ENCODE data around the gene GPR27. TPM values are rescaled to one million over a fixed set of nuclear protein-coding genes. Genes with fewer than 3 reads are reported as not detected.

GPR27 gene
- total RNA-seq, 1 experiment from 2014 or later = 15.5 TPM

DNA sequence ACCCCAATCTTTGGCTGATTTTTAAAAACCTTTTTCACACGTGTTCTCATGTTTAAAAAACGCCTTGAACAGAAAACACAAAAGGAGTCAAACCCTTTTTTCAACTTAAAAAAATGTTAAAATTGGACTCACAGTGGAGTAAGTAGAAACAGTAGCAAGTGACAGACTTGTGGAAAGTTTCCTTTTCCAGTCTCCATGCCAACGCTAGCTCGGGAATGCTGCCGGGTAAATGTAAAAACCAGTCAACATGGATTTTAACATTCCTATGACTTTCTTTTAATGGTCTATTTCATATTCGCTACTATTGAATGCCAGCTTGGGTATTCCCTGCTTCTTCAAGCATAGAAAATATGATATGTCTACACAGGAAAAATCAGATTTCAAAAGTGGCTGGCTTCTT, 32.9 kb downstream of the GPR27 start:
- Histone ChIP-seq H2BK15ac (ENCODE audit: low read depth, low read length) (no peak overlapping the region), H4K91ac (ENCODE audit: insufficient read length, low read depth, low read length) (no peak overlapping the region), H3T11ph (ENCODE audit: low read length) (no peak overlapping the region), H3K79me2 (ENCODE audit: insufficient read depth, low read length) (no peaks in the 10 kb centered on the region), H3K27me3 (ENCODE audit: insufficient read depth, low read length) (peaks cover 23% of the 10 kb centered on the region), H3K56ac (ENCODE audit: insufficient read length, low read depth, low read length) (no peak overlapping the region), H4K8ac (replicated peaks; ENCODE audit: insufficient read length, low read depth, low read length) (no peak overlapping the region), H3K4me1 (ENCODE audit: insufficient read depth, low read length) (no peaks in the 10 kb centered on the region; the same call in 1 of the 2 replicates), H2BK5ac (ENCODE audit: insufficient read length, low read length) (no peak overlapping the region), H3K18ac (ENCODE audit: insufficient read length, low read depth, low read length) (no peak overlapping the region), H3K4ac (ENCODE audit: low read depth, low read length) (no peak overlapping the region), H2BK120ac (ENCODE audit: low read depth, low read length, poor library complexity, severe bottlenecking) (no peak overlapping the region), H3K79me1 (ENCODE audit: insufficient read depth, low read depth, low read length, poor library complexity, severe bottlenecking) (no peaks in the 10 kb centered on the region), H2BK20ac (ENCODE audit: low read depth, low read length, poor library complexity, severe bottlenecking) (no peak overlapping the region), H3K9ac (ENCODE audit: extremely low read depth, insufficient read length, low read length) (no peak overlapping the region), H3K14ac (ENCODE audit: insufficient read depth, low read length) (no peak overlapping the region), H2AFZ (ENCODE audit: low read length) (no peak overlapping the region), H4K5ac (ENCODE audit: insufficient read length, low read depth, low read length) (no peak overlapping the region), H2AK5ac (ENCODE audit: insufficient read length, low read length) (no peak overlapping the region), H3K27ac (ENCODE audit: insufficient read length, low read depth, low read length) (no peak overlapping the region), H3K23ac (ENCODE audit: insufficient read length, low read depth, low read length) (no peak overlapping the region), H2BK12ac (ENCODE audit: insufficient read length, low read depth, low read length) (no peak overlapping the region), H3K23me2 (ENCODE audit: insufficient read length, low read depth, low read length, poor library complexity, severe bottlenecking) (no peaks in the 10 kb centered on the region), H4K20me1 (ENCODE audit: control insufficient read depth, insufficient read depth, insufficient read length) (no peaks in the 10 kb centered on the region), H3K4me2 (ENCODE audit: insufficient read depth, insufficient read length, low read length) (no peak overlapping the region), H3K9me3 (ENCODE audit: control insufficient read depth, low read depth, low read length) (no peaks in the 10 kb centered on the region)
- H3K9me3 Mint-ChIP-seq = no peaks in the 10 kb centered on the region; a peak in 1 of 5 replicates
- peaks cover 61% of the 10 kb centered on the region for H3K27me3 Mint-ChIP-seq (ENCODE audit: low read depth)
- TF ChIP-seq CTCF (conservative IDR thresholded peaks at IDR 0.05) = no peak
- peaks cover 22 to 30% of the 10 kb centered on the region in 2 experiments for H3K4me1 Mint-ChIP-seq
- no peak for DNase-seq
- H3K27ac Mint-ChIP-seq = no peak overlapping the region
- WGBS (ENCODE audit: extremely low coverage, insufficient read length, low lambda C conversion rate) = no CpG with 5 or more reads among the region's 6 CpGs
- H3K4me3 Mint-ChIP-seq = no peak overlapping the region
- H3K36me3 Mint-ChIP-seq (ENCODE audit: insufficient read depth in 1 of 3, low read depth in 3 of 3) = no peaks in the 10 kb centered on the region

All from H9 (cell line).